K562 (cell line): ENCODE results near the gene TNNT1. TPM values are rescaled to one million over a fixed set of nuclear protein-coding genes. Genes with fewer than 3 reads are reported as not detected.

Experiments used
- AFF4 ChIP-seq: sonication (generic); formaldehyde crosslinking; IDR thresholded peaks from 2 replicates; pipeline ENCODE4 v1.8.0; 2023; ENCODE audit warnings: mild to moderate bottlenecking, missing genetic modification reagents
- BRCA1 ChIP-seq, 2 experiments: fragments of 450-650 bp in 1 of 2; sonication (generic) in 1 of 2; formaldehyde crosslinking in 1 of 2; IDR thresholded peaks; 2 replicates each; pipeline versions ENCODE4 v1.5.0 to v1.6.1; 2017 to 2020; ENCODE audit warnings: mild to moderate bottlenecking in 1 of 2, missing genetic modification reagents in 1 of 2
- CCAR2 ChIP-seq: fragments of 200-400 bp; formaldehyde crosslinking; IDR thresholded peaks from 2 replicates; pipeline ENCODE4 v1.6.1; 2017; ENCODE audit warnings: mild to moderate bottlenecking, low read depth, low read length
- CEBPG ChIP-seq, 3 experiments: fragments of 200-800 bp in 1 of 3; sonication (Bioruptor generic) in 1 of 3; sonication (generic) in 1 of 3; formaldehyde crosslinking in 1 of 3; IDR thresholded peaks in 2 of 3; conservative IDR thresholded peaks in 1 of 3; 2 replicates each; pipeline versions ENCODE4 v1.6.1 to v1.8.0; 2016 to 2022; ENCODE audit warnings: missing compliant biosample characterization in 2 of 3, missing genetic modification characterization in 2 of 3, mild to moderate bottlenecking in 1 of 3, missing genetic modification reagents in 1 of 3
- CREB3L1 ChIP-seq: fragments of 450-650 bp; IDR thresholded peaks from 2 replicates; pipeline ENCODE4 v1.6.1; 2014; ENCODE audit warnings: low read depth, mild to moderate bottlenecking, moderate library complexity, borderline replicate concordance
- FOXK2 ChIP-seq, 2 experiments: fragments of 450-650 bp; IDR thresholded peaks in 1 of 2; conservative IDR thresholded peaks in 1 of 2; 2 replicates each; pipeline ENCODE4 v1.6.1; 2016; ENCODE audit warnings: low read depth in 2 of 2, mild to moderate bottlenecking in 1 of 2
- HDAC6 ChIP-seq: IDR thresholded peaks from 2 replicates; pipeline ENCODE4 v1.6.1; 2012; ENCODE audit warnings: low read depth, mild to moderate bottlenecking, control low read depth, inconsistent platforms, low read length, moderate library complexity
- JUND ChIP-seq, 2 experiments: IDR thresholded peaks; 2 replicates in 1 of 2; 3 replicates in 1 of 2; pipeline ENCODE4 v1.6.1; 2011; ENCODE audit warnings: borderline replicate concordance in 2 of 2, low read depth in 2 of 2, low read length in 2 of 2, improper control_type of control experiment in 1 of 2, missing biosample characterization in 1 of 2, missing genetic modification characterization in 1 of 2, missing genetic modification reagents in 1 of 2
- NR1H2 ChIP-seq: sonication (generic); formaldehyde crosslinking; IDR thresholded peaks from 2 replicates; pipeline ENCODE4 v1.4.0; 2020; ENCODE audit warnings: mild to moderate bottlenecking, missing genetic modification reagents
- ZNF507 ChIP-seq: conservative IDR thresholded peaks from 2 replicates; pipeline ENCODE4 v1.6.1; 2017; ENCODE audit warnings: missing genetic modification characterization, missing compliant biosample characterization
- polyA plus RNA-seq, 8 experiments: library from polyadenylated mRNA; depleted of rRNA in 4 of 8; stranded (reverse) in 5 of 8; unstranded in 3 of 8; fragments of >200 nt; fragmentation: Nextera tagmentation in 2 of 8; fragmentation: Illumina TruSeq in 1 of 8; extraction: Ambion mirVana in 2 of 8; extraction: Trizol in 1 of 8; gene quantifications; 2 replicates each; pipeline versions ENCODE4 v1.2.1 to v1.2.3, GENCODE V29; 2011 to 2014; ENCODE audit warnings: inconsistent platforms in 1 of 8, missing spikeins in 1 of 8
- total RNA-seq, 7 experiments: library from RNA; depleted of rRNA in 6 of 7; stranded (reverse); fragments of >200 nt in 6 of 7; fragmentation: Illumina TruSeq in 2 of 7; extraction: Trizol in 2 of 7; gene quantifications; 2 replicates each; pipeline versions ENCODE4 v1.2.1 to v1.2.3, GENCODE V29; 2011 to 2021; ENCODE audit warnings: low replicate concordance in 1 of 7
- TF ChIP-seq, protein P1 (sequence below): fragments of 450-650 bp; IDR thresholded peaks from 2 replicates; pipeline ENCODE4 v1.6.1; 2016; ENCODE audit warnings: antibody characterized with exemption
- TF ChIP-seq, protein P2 (sequence below), 2 experiments: fragments of 250-450 bp in 1 of 2; fragments of 450-650 bp in 1 of 2; sonication (Bioruptor Pico) in 1 of 2; IDR thresholded peaks; 2 replicates each; pipeline versions ENCODE4 v1.6.1 to v1.8.0; 2016 to 2021; ENCODE audit warnings: mild to moderate bottlenecking in 2 of 2, moderate library complexity in 2 of 2, missing compliant biosample characterization in 1 of 2, missing genetic modification characterization in 1 of 2
- TF ChIP-seq, protein P3 (sequence below): sonication (generic); formaldehyde crosslinking; IDR thresholded peaks from 2 replicates; pipeline ENCODE4 v1.8.0; 2022; ENCODE audit warnings: missing genetic modification reagents, mild to moderate bottlenecking, borderline replicate concordance

The TNNT1 gene
- total and polyA plus RNA-seq, 9 of the 15 experiments (the other 6 are each of a cell fraction or from before 2014, with no cell fraction given), result 31.8 to 390 (median 227) TPM

DNA sequence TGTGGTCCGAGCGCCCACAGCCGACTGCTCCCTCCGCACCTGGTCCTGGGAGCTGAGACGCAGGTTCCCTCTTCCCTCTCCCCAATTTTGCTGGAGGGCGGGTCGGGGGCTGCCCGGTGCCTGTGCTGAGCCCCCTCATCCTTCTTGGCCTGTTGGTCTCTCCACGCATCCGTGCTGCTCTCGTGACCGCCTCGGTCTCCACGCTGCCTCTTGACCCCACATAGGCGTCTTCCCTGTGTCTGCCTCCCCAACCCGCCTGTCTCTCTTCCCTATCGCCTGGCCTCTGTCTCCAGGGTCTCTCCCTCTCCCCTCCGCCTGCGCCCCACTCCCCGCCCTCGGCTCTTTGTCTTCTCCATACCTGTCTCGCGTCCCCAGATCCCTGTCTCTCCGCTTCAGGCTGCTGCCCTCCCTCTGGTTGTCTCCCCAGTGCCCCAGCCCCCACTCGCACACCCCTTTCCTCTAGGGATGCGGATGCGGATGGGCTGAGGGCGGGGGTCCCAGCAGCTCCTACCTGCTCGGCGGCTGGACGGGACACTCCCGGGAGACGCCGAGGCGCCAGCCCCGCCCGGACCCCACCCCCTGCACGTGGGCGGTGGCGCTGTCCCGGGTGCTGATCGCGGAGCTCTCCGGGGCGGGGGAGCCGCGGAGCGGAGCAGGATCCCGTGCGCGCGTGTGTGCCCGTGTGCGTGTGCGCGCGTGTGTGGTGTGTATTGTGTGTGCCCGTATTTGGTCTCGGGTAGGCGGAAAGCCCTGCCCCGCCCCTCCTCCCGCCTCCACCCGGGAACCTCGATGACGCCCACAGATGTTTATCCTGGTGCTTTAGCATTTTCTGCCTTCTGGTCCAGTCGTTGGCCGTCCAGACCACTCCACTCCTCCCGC, 30.8 kb upstream of the TNNT1 start, which contains the start of gene SYT5 (continued):
- TF ChIP-seq, protein P1, sequence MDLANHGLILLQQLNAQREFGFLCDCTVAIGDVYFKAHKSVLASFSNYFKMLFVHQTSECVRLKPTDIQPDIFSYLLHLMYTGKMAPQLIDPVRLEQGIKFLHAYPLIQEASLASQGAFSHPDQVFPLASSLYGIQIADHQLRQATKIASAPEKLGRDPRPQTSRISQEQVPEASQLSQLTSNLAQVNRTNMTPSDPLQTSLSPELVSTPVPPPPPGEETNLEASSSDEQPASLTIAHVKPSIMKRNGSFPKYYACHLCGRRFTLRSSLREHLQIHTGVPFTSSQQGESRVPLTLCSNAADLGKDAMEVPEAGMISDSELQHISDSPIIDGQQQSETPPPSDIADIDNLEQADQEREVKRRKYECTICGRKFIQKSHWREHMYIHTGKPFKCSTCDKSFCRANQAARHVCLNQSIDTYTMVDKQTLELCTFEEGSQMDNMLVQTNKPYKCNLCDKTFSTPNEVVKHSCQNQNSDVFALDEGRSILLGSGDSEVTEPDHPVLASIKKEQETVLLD, result no peak
- TF ChIP-seq, protein P2, sequence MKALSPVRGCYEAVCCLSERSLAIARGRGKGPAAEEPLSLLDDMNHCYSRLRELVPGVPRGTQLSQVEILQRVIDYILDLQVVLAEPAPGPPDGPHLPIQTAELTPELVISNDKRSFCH (CRISPR knock-in tag; IDR thresholded peaks at IDR 0.05), result no peak
- TF ChIP-seq, protein P2 (tag; IDR thresholded peaks at IDR 0.05), result no peak
- TF ChIP-seq AFF4 (CRISPR knock-in tag), result 0 out of 2 replicates have a peak, but pooled peaks have one; percentile 62
- no peak for TF ChIP-seq HDAC6
- no peak for TF ChIP-seq JUND (IDR thresholded peaks at IDR 0.05; ENCODE audit: borderline replicate concordance, low read depth, low read length)
- TF ChIP-seq JUND (tag; IDR thresholded peaks at IDR 0.05; ENCODE audit: borderline replicate concordance, low read depth, low read length), result peak; percentile 13; the same call in 1 of the 3 replicates
- TF ChIP-seq CCAR2, result no peak
- no peak for TF ChIP-seq BRCA1 (IDR thresholded peaks at IDR 0.05)
- no peak for TF ChIP-seq BRCA1 (CRISPR knock-in tag; IDR thresholded peaks at IDR 0.05)
- TF ChIP-seq FOXK2 (conservative IDR thresholded peaks at IDR 0.05 in 1 of 2, IDR thresholded peaks at IDR 0.05 in 1 of 2; ENCODE audit: low read depth in 2 of 2), result peak; percentile 29 to 37; a peak in 1 of 4 replicates
- TF ChIP-seq CEBPG (CRISPR knock-in tag; IDR thresholded peaks at IDR 0.05), result no peak; the same call in 1 of the 2 replicates
- no peak for TF ChIP-seq CEBPG (tag; conservative IDR thresholded peaks at IDR 0.05 in 1 of 2, IDR thresholded peaks at IDR 0.05 in 1 of 2)
- TF ChIP-seq, protein P3, sequence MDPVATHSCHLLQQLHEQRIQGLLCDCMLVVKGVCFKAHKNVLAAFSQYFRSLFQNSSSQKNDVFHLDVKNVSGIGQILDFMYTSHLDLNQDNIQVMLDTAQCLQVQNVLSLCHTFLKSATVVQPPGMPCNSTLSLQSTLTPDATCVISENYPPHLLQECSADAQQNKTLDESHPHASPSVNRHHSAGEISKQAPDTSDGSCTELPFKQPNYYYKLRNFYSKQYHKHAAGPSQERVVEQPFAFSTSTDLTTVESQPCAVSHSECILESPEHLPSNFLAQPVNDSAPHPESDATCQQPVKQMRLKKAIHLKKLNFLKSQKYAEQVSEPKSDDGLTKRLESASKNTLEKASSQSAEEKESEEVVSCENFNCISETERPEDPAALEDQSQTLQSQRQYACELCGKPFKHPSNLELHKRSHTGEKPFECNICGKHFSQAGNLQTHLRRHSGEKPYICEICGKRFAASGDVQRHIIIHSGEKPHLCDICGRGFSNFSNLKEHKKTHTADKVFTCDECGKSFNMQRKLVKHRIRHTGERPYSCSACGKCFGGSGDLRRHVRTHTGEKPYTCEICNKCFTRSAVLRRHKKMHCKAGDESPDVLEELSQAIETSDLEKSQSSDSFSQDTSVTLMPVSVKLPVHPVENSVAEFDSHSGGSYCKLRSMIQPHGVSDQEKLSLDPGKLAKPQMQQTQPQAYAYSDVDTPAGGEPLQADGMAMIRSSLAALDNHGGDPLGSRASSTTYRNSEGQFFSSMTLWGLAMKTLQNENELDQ, result peak; percentile 90
- peak; percentile 81; the same call in 1 of the 2 replicates for TF ChIP-seq NR1H2 (CRISPR knock-in tag)
- TF ChIP-seq ZNF507, result no peak
- TF ChIP-seq CREB3L1, result no peak
